Measurements from ENCODE around the gene POLR3H.

DNA sequence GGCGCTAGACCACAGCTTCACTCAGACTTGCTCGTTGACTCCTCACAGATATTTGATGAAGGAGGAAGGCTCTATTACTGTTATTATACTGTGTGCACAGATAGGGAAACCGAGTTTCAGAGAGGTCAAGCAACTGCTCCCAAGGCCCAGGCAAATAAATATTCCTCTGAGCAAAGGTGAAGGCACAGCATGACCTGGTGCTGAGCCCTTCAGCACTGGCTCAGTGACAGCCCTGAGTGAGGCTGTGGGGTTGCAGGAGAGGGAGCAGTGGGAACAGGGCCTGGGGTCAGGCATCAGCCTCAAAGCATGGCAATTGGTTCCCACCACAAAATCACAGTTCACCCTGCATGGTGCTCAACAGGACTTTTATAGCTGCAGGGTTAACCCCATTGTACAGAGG is 7.1 kb downstream of the POLR3H start:
- TF ChIP-seq, protein P1, sequence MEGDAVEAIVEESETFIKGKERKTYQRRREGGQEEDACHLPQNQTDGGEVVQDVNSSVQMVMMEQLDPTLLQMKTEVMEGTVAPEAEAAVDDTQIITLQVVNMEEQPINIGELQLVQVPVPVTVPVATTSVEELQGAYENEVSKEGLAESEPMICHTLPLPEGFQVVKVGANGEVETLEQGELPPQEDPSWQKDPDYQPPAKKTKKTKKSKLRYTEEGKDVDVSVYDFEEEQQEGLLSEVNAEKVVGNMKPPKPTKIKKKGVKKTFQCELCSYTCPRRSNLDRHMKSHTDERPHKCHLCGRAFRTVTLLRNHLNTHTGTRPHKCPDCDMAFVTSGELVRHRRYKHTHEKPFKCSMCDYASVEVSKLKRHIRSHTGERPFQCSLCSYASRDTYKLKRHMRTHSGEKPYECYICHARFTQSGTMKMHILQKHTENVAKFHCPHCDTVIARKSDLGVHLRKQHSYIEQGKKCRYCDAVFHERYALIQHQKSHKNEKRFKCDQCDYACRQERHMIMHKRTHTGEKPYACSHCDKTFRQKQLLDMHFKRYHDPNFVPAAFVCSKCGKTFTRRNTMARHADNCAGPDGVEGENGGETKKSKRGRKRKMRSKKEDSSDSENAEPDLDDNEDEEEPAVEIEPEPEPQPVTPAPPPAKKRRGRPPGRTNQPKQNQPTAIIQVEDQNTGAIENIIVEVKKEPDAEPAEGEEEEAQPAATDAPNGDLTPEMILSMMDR (conservative IDR thresholded peaks at IDR 0.05; ENCODE audit: low read depth in 2 of 2), result no peak
- TF ChIP-seq EZH2phosphoT487 (IDR thresholded peaks at IDR 0.05; ENCODE audit: unreplicated experiment) (no peak), POLR2AphosphoS5 (IDR thresholded peaks at IDR 0.05; ENCODE audit: low read depth) (no peak), EZH2 (IDR thresholded peaks at IDR 0.05; ENCODE audit: low read depth, unreplicated experiment) (no peak), CREB1 (CRISPR knock-in tag; IDR thresholded peaks at IDR 0.05; ENCODE audit: low read depth) (no peak), JUNB (IDR thresholded peaks at IDR 0.05; ENCODE audit: unreplicated experiment) (no peak), ZNF331 (CRISPR knock-in tag; IDR thresholded peaks at IDR 0.05; ENCODE audit: low read depth) (no peak), STAT1 (IDR thresholded peaks at IDR 0.05; ENCODE audit: unreplicated experiment) (no peak), NANOG (IDR thresholded peaks at IDR 0.05; ENCODE audit: borderline replicate concordance) (no peak)
- TF ChIP-seq, protein P2, sequence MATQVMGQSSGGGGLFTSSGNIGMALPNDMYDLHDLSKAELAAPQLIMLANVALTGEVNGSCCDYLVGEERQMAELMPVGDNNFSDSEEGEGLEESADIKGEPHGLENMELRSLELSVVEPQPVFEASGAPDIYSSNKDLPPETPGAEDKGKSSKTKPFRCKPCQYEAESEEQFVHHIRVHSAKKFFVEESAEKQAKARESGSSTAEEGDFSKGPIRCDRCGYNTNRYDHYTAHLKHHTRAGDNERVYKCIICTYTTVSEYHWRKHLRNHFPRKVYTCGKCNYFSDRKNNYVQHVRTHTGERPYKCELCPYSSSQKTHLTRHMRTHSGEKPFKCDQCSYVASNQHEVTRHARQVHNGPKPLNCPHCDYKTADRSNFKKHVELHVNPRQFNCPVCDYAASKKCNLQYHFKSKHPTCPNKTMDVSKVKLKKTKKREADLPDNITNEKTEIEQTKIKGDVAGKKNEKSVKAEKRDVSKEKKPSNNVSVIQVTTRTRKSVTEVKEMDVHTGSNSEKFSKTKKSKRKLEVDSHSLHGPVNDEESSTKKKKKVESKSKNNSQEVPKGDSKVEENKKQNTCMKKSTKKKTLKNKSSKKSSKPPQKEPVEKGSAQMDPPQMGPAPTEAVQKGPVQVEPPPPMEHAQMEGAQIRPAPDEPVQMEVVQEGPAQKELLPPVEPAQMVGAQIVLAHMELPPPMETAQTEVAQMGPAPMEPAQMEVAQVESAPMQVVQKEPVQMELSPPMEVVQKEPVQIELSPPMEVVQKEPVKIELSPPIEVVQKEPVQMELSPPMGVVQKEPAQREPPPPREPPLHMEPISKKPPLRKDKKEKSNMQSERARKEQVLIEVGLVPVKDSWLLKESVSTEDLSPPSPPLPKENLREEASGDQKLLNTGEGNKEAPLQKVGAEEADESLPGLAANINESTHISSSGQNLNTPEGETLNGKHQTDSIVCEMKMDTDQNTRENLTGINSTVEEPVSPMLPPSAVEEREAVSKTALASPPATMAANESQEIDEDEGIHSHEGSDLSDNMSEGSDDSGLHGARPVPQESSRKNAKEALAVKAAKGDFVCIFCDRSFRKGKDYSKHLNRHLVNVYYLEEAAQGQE (IDR thresholded peaks at IDR 0.05; ENCODE audit: unreplicated experiment), result no peak
- TF ChIP-seq, protein P3, sequence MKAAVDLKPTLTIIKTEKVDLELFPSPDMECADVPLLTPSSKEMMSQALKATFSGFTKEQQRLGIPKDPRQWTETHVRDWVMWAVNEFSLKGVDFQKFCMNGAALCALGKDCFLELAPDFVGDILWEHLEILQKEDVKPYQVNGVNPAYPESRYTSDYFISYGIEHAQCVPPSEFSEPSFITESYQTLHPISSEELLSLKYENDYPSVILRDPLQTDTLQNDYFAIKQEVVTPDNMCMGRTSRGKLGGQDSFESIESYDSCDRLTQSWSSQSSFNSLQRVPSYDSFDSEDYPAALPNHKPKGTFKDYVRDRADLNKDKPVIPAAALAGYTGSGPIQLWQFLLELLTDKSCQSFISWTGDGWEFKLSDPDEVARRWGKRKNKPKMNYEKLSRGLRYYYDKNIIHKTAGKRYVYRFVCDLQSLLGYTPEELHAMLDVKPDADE (IDR thresholded peaks at IDR 0.05), result no peak
- TF ChIP-seq, protein P4, sequence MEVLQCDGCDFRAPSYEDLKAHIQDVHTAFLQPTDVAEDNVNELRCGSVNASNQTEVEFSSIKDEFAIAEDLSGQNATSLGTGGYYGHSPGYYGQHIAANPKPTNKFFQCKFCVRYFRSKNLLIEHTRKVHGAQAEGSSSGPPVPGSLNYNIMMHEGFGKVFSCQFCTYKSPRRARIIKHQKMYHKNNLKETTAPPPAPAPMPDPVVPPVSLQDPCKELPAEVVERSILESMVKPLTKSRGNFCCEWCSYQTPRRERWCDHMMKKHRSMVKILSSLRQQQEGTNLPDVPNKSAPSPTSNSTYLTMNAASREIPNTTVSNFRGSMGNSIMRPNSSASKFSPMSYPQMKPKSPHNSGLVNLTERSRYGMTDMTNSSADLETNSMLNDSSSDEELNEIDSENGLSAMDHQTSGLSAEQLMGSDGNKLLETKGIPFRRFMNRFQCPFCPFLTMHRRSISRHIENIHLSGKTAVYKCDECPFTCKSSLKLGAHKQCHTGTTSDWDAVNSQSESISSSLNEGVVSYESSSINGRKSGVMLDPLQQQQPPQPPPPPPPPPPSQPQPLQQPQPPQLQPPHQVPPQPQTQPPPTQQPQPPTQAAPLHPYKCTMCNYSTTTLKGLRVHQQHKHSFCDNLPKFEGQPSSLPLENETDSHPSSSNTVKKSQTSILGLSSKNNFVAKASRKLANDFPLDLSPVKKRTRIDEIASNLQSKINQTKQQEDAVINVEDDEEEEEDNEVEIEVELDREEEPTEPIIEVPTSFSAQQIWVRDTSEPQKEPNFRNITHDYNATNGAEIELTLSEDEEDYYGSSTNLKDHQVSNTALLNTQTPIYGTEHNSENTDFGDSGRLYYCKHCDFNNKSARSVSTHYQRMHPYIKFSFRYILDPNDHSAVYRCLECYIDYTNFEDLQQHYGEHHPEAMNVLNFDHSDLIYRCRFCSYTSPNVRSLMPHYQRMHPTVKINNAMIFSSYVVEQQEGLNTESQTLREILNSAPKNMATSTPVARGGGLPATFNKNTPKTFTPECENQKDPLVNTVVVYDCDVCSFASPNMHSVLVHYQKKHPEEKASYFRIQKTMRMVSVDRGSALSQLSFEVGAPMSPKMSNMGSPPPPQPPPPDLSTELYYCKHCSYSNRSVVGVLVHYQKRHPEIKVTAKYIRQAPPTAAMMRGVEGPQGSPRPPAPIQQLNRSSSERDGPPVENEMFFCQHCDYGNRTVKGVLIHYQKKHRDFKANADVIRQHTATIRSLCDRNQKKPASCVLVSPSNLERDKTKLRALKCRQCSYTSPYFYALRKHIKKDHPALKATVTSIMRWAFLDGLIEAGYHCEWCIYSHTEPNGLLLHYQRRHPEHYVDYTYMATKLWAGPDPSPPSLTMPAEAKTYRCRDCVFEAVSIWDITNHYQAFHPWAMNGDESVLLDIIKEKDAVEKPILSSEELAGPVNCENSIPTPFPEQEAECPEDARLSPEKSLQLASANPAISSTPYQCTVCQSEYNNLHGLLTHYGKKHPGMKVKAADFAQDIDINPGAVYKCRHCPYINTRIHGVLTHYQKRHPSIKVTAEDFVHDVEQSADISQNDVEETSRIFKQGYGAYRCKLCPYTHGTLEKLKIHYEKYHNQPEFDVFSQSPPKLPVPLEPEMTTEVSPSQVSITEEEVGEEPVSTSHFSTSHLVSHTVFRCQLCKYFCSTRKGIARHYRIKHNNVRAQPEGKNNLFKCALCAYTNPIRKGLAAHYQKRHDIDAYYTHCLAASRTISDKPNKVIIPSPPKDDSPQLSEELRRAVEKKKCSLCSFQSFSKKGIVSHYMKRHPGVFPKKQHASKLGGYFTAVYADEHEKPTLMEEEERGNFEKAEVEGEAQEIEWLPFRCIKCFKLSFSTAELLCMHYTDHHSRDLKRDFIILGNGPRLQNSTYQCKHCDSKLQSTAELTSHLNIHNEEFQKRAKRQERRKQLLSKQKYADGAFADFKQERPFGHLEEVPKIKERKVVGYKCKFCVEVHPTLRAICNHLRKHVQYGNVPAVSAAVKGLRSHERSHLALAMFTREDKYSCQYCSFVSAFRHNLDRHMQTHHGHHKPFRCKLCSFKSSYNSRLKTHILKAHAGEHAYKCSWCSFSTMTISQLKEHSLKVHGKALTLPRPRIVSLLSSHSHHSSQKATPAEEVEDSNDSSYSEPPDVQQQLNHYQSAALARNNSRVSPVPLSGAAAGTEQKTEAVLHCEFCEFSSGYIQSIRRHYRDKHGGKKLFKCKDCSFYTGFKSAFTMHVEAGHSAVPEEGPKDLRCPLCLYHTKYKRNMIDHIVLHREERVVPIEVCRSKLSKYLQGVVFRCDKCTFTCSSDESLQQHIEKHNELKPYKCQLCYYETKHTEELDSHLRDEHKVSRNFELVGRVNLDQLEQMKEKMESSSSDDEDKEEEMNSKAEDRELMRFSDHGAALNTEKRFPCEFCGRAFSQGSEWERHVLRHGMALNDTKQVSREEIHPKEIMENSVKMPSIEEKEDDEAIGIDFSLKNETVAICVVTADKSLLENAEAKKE (CRISPR knock-in tag; IDR thresholded peaks at IDR 0.05), result no peak
